Upper lobe of right lung (tissue), 1 donor: ENCODE results near the gene UBALD1. TPM values are rescaled to one million over a fixed set of nuclear protein-coding genes. Genes with fewer than 3 reads are reported as not detected.

Experiments used
- ATAC-seq: fragments of 200-7000 bp; cut with Tn5 transposase; one replicate; pipeline ENCODE4 v1.9.1; 2020; ENCODE audit warnings: mild to moderate bottlenecking, moderate library complexity
- DNase-seq: peaks from one replicate; pipeline ENCODE4 v3.0.0-alpha.2; 2020
- H3K27ac ChIP-seq: fragments of 200-600 bp; one replicate; pipeline ENCODE4 v1.8.0; 2022
- H3K27me3 ChIP-seq: fragments of 200-600 bp; one replicate; pipeline ENCODE4 v1.8.0; 2022; ENCODE audit warnings: mild to moderate bottlenecking
- H3K36me3 ChIP-seq: fragments of 200-600 bp; one replicate; pipeline ENCODE4 v1.8.0; 2022
- H3K4me1 ChIP-seq: fragments of 200-600 bp; one replicate; pipeline ENCODE4 v1.8.0; 2022
- H3K4me3 ChIP-seq: fragments of 200-600 bp; one replicate; pipeline ENCODE4 v1.8.0; 2022; ENCODE audit warnings: mild to moderate bottlenecking
- H3K9me3 ChIP-seq: fragments of 200-600 bp; one replicate; pipeline ENCODE4 v1.8.0; 2022
- CTCF ChIP-seq: fragments of 200-600 bp; IDR thresholded peaks from one replicate; pipeline ENCODE4 v1.8.0; 2022; ENCODE audit warnings: antibody characterized with exemption
- intact Hi-C: fragments of 100-400 bp; cut with DNase I; formaldehyde crosslinking; loops from one replicate; pipeline ENCODE4 v1.11.0; 2022
- total RNA-seq: library from RNA; stranded (reverse); fragmentation: NEBNext Ultra II Directional; extraction: Animal tissue kit (Norgen Biotek cat#: 25700); gene quantifications from one replicate; pipeline ENCODE4 v1.2.1, GENCODE V29; 2021
- donor health status: DM: no; HTN: yes; CAD: no; lungs with severe emphysema.

Gene UBALD1
- total RNA-seq, 1 donor from 2014 or later: 35.5 TPM

DNA sequence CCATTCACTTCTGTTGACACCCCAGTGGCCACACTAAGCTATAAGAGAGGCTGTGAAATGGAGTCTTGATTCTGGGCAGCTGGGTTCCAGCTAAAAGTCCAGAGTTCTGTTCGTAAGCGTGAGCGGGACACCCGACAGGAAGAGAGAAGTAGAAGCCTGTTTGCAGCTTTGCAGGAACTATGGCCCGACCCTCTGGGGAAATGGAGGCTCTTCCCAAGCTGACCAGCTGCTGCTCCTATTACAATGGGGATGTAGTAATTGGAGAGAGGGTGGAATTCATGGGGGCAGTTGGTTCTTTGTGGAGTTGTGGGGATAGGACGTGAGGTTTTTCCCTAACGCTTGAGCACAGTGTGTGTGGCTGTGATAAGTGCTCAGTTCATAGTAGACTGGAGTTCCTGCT is 28.4 kb downstream of the UBALD1 start:
- ATAC-seq (no peak), DNase-seq (no peak)
- H3K4me3 ChIP-seq: no peak overlapping the region
- no peak overlapping the region for H3K27ac ChIP-seq
- no peaks in the 10 kb centered on the region for H3K36me3 ChIP-seq
- no peak for TF ChIP-seq CTCF
- H3K9me3 ChIP-seq: no peaks in the 10 kb centered on the region
- no peaks in the 10 kb centered on the region for H3K27me3 ChIP-seq
- intact Hi-C loops: no loop called here
- no peaks in the 10 kb centered on the region for H3K4me1 ChIP-seq

- intact Hi-C loops: no loop called here
- H3K36me3 ChIP-seq: no peaks in the 10 kb centered on the region
- no peak overlapping the region for H3K4me3 ChIP-seq
- no peak for TF ChIP-seq CTCF
- ATAC-seq (peak; percentile 53), DNase-seq (no peak)
- H3K27me3 ChIP-seq: no peaks in the 10 kb centered on the region
- no peaks in the 10 kb centered on the region for H3K9me3 ChIP-seq
- H3K27ac ChIP-seq: no peak overlapping the region
- H3K4me1 ChIP-seq: no peaks in the 10 kb centered on the region
These were observed 30.8 kb downstream of the UBALD1 start for GRCh38 chr16:4583906-4584305.

GRCh38 chr16:4580250-4580649 is 34.4 kb downstream of the UBALD1 start:
- H3K27ac ChIP-seq: no peak overlapping the region
- TF ChIP-seq CTCF: no peak
- H3K36me3 ChIP-seq: no peaks in the 10 kb centered on the region
- no peaks in the 10 kb centered on the region for H3K9me3 ChIP-seq
- DNase-seq (no peak), ATAC-seq (no peak)
- intact Hi-C loops: no loop called here
- H3K4me1 ChIP-seq: no peaks in the 10 kb centered on the region
- H3K4me3 ChIP-seq: no peak overlapping the region
- no peaks in the 10 kb centered on the region for H3K27me3 ChIP-seq

- intact Hi-C loops: loop anchor here (10.0 kb wide), 1 partner anchor 54 kb away; no protein-coding TSS in a partner anchor
- ATAC-seq: no peak
These were observed 35.6 kb downstream of the UBALD1 start for GRCh38 chr16:4578961-4579530.

GRCh38 chr16:4576008-4576407 is 38.7 kb downstream of the UBALD1 start:
- DNase-seq (no peak), ATAC-seq (no peak)
- H3K27me3 ChIP-seq: no peaks in the 10 kb centered on the region
- TF ChIP-seq CTCF: no peak
- H3K9me3 ChIP-seq: no peaks in the 10 kb centered on the region
- H3K4me1 ChIP-seq: no peaks in the 10 kb centered on the region
- H3K27ac ChIP-seq: no peak overlapping the region
- intact Hi-C loops: loop anchor here (10.0 kb wide), 1 partner anchor 51 kb away; no protein-coding TSS in a partner anchor
- no peaks in the 10 kb centered on the region for H3K36me3 ChIP-seq
- H3K4me3 ChIP-seq: no peak overlapping the region

More at GRCh38 chr16:4578961-4579530, 35.6 kb downstream of the UBALD1 start:
- no peaks in the 10 kb centered on the region for H3K27me3 ChIP-seq
- H3K4me1 ChIP-seq: no peaks in the 10 kb centered on the region
- no peak for TF ChIP-seq CTCF
- no peaks in the 10 kb centered on the region for H3K9me3 ChIP-seq
- no peak overlapping the region for H3K4me3 ChIP-seq
- no peak overlapping the region for H3K27ac ChIP-seq
- no peaks in the 10 kb centered on the region for H3K36me3 ChIP-seq
- no peak for DNase-seq
